Right atrium auricular region (tissue), 2 donors: ENCODE measurements around the gene CDC42BPG. TPM values are rescaled to one million over a fixed set of nuclear protein-coding genes. Genes with fewer than 3 reads are reported as not detected.

Source experiments
- DNase-seq: peaks from one replicate; pipeline ENCODE4 v3.0.0-alpha.2; 2019; ENCODE audit warnings: low spot score
- H3K27ac ChIP-seq, 2 donors: fragments of 200-600 bp; sonication (generic); 1 replicate in 1 of 2; 2 replicates in 1 of 2; pipeline ENCODE4 v1.5.1; 2016 to 2019
- H3K27me3 ChIP-seq, 2 donors: fragments of 200-600 bp; sonication (generic); one replicate each; pipeline versions ENCODE4 v1.5.1 to v1.6.0; 2017 to 2019
- H3K36me3 ChIP-seq: fragments of 200-600 bp; sonication (generic); one replicate; pipeline ENCODE4 v1.5.1; 2016
- H3K4me1 ChIP-seq, 2 donors: fragments of 200-600 bp; sonication (generic); one replicate each; pipeline versions ENCODE4 v1.5.1 to v1.6.0; 2017 to 2019
- H3K4me3 ChIP-seq, 2 donors: fragments of 200-600 bp; sonication (generic); 1 replicate in 1 of 2; 2 replicates in 1 of 2; pipeline ENCODE4 v1.5.1; 2017 to 2019; ENCODE audit warnings: mild to moderate bottlenecking in 1 of 2, moderate library complexity in 1 of 2
- H3K9me3 ChIP-seq, 2 donors: fragments of 200-600 bp; sonication (generic); one replicate each; pipeline ENCODE4 v1.5.1; 2019
- total RNA-seq, 2 donors: library from RNA; depleted of rRNA; stranded (reverse); fragments of >200 nt; gene quantifications; one replicate each; pipeline ENCODE4 v1.1.0, GENCODE V29; 2016
- TF ChIP-seq, protein P1 (sequence below), 2 donors: fragments of 200-600 bp; sonication (generic); IDR thresholded peaks; one replicate each; pipeline ENCODE4 v1.5.1; 2019; ENCODE audit warnings: antibody characterized with exemption in 2 of 2

The CDC42BPG gene
- total RNA-seq, 2 donors from 2014 or later: 0.33 to 1.0 TPM

DNA sequence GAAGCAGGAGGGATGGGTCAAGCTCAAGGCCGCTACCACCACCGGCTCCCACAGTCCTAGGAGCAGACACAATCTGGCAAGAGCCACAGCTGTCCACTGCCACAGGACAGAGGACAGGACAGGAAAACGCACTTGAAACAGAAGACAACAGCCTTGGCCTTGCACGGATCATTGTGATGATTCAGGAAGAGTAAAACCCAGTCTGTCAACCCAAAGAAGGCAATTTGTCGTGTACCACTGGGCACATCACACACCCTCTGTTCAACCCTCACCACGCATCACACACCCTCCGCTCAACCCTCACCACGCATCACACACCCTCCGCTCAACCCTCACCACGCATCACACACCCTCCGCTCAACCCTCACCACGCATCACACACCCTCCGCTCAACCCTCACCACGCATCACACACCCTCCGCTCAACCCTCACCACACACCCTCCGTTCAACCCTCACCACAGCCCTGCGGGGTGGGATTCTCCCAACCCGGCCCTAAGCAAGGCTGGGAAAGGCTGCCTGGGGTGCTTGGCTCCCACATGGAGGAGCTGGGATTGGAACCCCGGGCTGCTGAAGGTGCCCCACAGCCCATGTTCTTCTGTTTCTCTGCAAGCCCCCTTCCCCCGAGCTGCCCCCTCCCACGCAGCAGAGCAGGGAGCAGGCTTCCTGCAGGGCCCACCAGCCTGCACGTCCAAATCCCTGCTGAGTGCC, 11.3 kb upstream of the CDC42BPG start:
- Histone ChIP-seq H3K9me3 (no peaks in the 10 kb centered on the region), H3K36me3 (peaks cover 40% of the 10 kb centered on the region), H3K4me1 (peaks cover 7 to 97% of the 10 kb centered on the region in 2 donors), H3K4me3 (no peak overlapping the region), H3K27ac (peak overlapping the region; percentile 72 to 87), H3K27me3 (no peaks in the 10 kb centered on the region)
- TF ChIP-seq, protein P1, sequence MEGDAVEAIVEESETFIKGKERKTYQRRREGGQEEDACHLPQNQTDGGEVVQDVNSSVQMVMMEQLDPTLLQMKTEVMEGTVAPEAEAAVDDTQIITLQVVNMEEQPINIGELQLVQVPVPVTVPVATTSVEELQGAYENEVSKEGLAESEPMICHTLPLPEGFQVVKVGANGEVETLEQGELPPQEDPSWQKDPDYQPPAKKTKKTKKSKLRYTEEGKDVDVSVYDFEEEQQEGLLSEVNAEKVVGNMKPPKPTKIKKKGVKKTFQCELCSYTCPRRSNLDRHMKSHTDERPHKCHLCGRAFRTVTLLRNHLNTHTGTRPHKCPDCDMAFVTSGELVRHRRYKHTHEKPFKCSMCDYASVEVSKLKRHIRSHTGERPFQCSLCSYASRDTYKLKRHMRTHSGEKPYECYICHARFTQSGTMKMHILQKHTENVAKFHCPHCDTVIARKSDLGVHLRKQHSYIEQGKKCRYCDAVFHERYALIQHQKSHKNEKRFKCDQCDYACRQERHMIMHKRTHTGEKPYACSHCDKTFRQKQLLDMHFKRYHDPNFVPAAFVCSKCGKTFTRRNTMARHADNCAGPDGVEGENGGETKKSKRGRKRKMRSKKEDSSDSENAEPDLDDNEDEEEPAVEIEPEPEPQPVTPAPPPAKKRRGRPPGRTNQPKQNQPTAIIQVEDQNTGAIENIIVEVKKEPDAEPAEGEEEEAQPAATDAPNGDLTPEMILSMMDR (IDR thresholded peaks at IDR 0.05): no peak
- no peak for DNase-seq

DNA sequence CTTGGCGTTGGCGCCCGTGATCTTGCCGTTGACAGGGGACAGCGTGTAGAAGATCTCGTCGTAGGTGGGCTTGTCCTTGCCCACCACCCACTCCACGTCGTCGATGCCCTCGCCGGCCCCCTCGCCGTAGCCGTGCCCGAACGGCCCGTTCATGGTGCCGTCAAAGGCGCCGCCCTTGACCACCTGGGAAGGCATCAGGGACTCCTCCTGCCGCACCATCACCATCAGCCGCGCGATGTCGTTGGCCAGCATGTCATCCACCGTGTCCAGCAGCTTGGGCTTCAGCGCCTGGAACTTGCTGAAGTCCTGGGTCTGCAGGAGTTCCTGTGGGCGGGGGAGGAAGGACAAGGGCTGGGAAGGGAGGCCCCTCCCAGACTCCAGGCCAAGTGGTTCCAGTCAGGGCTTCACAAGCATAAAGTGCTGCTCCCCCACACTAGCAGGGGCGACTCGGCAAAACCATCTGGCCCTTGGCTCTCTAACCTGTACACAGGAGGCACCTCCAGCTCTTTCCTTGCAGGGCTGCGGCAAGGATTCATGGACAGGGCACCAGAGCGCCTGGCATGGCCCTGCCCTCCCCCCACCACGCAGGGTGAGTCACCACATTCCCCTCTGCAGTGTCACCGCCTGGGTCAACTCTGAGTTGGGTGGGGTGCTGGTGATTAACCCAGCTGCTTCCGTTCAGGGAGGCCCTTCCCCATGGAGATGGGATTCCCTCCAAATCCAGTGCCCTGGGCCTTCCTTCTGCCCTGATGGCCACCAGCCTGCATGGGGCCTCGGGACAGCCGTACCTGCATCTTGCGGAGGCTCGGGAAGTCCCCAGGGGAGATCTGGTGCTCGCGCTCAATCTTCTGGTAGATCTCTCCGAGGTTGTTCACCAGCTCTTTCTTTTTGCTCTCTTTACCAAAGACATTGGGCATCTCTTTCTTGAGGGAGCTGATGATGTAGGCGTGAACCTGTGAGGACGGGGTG, 10.4 kb upstream of the CDC42BPG start:
- Histone ChIP-seq H3K9me3 (no peaks in the 10 kb centered on the region), H3K27ac (peak overlapping the region; percentile 72 to 87), H3K27me3 (no peaks in the 10 kb centered on the region), H3K4me3 (peak overlapping the region in 1 of 2 donors; percentile 7), H3K36me3 (peaks cover 35% of the 10 kb centered on the region), H3K4me1 (peaks cover 7 to 100% of the 10 kb centered on the region in 2 donors)
- peak; percentile 96 for DNase-seq
- TF ChIP-seq, protein P1 (IDR thresholded peaks at IDR 0.05): no peak

DNA sequence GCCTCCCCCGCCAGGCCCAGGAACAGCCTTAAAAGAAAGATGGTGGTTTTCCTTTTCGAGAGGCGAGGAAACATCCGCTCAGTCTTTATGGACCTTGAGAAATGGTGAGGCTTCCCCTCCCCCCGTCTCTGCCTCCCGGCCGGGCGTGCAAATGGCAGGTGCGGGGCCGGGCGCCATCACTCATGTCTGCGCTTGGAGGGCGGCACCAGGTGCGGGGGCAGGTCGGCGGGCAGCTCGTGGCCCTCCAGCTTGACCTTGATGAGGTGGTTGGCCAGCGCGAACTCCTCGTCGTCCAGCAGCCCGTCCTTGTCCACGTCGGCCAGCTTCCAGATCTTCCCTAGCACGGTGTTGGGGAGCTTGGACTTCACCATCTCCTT, 9.7 kb upstream of the CDC42BPG start:
- Histone ChIP-seq H3K4me1 (peaks cover 7 to 100% of the 10 kb centered on the region in 2 donors), H3K27me3 (no peaks in the 10 kb centered on the region), H3K4me3 (no peak overlapping the region), H3K9me3 (no peaks in the 10 kb centered on the region), H3K27ac (peak overlapping the region; percentile 72 to 87), H3K36me3 (peaks cover 29% of the 10 kb centered on the region)
- no peak for DNase-seq
- TF ChIP-seq, protein P1 (IDR thresholded peaks at IDR 0.05): no peak

DNA sequence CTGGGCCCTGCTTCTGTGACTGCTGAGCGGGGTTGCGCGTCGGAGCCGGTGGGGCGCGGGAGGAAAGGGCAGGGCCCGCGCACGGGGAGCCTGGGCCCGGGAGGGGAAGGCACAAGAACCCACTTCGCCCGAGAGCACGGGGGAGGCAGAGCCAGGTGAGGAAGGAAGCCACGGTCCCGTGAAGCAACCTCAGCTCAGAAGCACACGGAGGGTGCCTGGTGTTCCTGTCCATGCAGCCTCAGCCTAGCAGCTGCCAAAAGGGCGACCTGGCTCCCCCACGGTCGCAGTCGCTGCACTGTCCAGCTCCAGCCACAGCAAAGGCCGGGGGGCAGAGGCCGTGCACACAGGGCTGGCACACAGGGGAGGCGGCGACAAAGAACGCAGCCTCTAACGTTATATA, 9.3 kb upstream of the CDC42BPG start:
- Histone ChIP-seq H3K9me3 (no peaks in the 10 kb centered on the region), H3K4me3 (no peak overlapping the region), H3K4me1 (peaks cover 7 to 100% of the 10 kb centered on the region in 2 donors), H3K27ac (peak overlapping the region; percentile 72 to 87), H3K27me3 (no peaks in the 10 kb centered on the region), H3K36me3 (peaks cover 29% of the 10 kb centered on the region)
- DNase-seq: no peak
- TF ChIP-seq, protein P1 (IDR thresholded peaks at IDR 0.05): no peak

DNA sequence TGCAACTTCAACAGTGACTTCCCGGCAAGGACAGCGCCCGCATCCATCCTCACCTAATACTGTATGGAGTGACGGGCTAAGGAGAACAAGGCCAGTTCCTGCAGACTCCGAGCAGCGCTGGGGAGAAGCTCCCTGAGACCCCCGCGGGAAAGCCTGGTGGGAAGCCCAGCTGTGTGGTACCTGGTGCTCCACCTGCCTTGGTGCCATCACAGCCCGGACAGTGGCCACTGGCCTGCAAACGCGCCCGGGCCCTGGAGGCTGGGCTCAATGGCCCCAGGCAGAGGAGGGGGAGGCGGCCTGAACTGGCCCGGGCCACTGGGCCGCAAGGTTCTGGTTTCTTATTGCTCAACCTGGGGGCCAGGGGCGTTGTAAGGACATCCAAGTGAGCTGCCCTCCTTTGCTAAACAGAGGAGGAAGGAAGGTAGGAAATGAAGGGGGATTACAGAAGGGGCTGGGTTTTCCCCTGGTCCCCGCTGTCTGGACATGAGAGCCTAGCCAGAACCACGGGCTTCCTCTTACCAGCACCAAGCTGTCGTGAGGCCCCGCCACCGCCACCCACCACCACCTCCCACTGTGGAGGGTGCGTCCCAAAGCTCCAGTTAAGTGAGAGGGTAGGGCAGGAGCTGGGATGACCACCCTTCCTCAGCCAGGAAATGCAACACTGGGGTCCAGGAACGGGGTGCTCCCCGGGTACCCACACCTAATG, 8.5 kb upstream of the CDC42BPG start:
- TF ChIP-seq, protein P1 (IDR thresholded peaks at IDR 0.05): no peak
- peaks cover 29% of the 10 kb centered on the region for H3K36me3 ChIP-seq
- H3K9me3 ChIP-seq: no peaks in the 10 kb centered on the region
- peak overlapping the region; percentile 72 to 87 for H3K27ac ChIP-seq
- no peak overlapping the region for H3K4me3 ChIP-seq
- DNase-seq: no peak
- H3K4me1 ChIP-seq: peaks cover 7 to 100% of the 10 kb centered on the region in 2 donors
- H3K27me3 ChIP-seq: no peaks in the 10 kb centered on the region
